Glomerular endothelial cell (primary cell): ENCODE results near the gene MANBA. TPM values are rescaled to one million over a fixed set of nuclear protein-coding genes. Genes with fewer than 3 reads are reported as not detected.

Experiments used
- DNase-seq: peaks from one replicate; pipeline ENCODE4 v3.0.0-alpha.2; 2011; ENCODE audit warnings: low read depth, low spot score; ENCODE audit errors: extremely low read depth
- total RNA-seq: library from RNA; depleted of rRNA; stranded (reverse); fragments of >200 nt; gene quantifications from 2 replicates; pipeline ENCODE4 v1.2.3, GENCODE V29; 2015

The MANBA gene
- total RNA-seq, 1 donor from 2014 or later = 24.9 TPM

- DNase-seq = no peak
Observed at GRCh38 chr4:102598762-102599374, 161.9 kb downstream of the MANBA start.

- DNase-seq = no peak
Observed at GRCh38 chr4:102598086-102598761, 162.5 kb downstream of the MANBA start.

- no peak for DNase-seq
Observed at GRCh38 chr4:102596532-102596931, 164.2 kb downstream of the MANBA start.

GRCh38 chr4:102594000-102594399 is 166.8 kb downstream of the MANBA start:
- no peak for DNase-seq

GRCh38 chr4:102593147-102593546 is 167.6 kb downstream of the MANBA start:
- DNase-seq = no peak

- no peak for DNase-seq
Observed at GRCh38 chr4:102592256-102592655, 168.5 kb downstream of the MANBA start.

GRCh38 chr4:102589743-102590142 is 171.0 kb downstream of the MANBA start:
- no peak for DNase-seq

GRCh38 chr4:102586644-102587021 is 174.1 kb downstream of the MANBA start:
- no peak for DNase-seq

GRCh38 chr4:102586002-102586643 is 174.6 kb downstream of the MANBA start:
- DNase-seq = no peak

- DNase-seq = no peak
Observed at GRCh38 chr4:102585329-102585728, 175.4 kb downstream of the MANBA start.

- no peak for DNase-seq
Observed at GRCh38 chr4:102584091-102584490, 176.7 kb downstream of the MANBA start.

Other genes with a start within 250 kb of the MANBA start
- 319 and 344 TPM in 2 replicates for gene UBE2D3, start 66.6 kb upstream of the MANBA start, total RNA-seq
- gene CISD2, start 108.0 kb upstream of the MANBA start, total RNA-seq = 12.8 and 14.3 TPM in 2 replicates